Cardiac atrium fibroblast (primary cell): Measurements from ENCODE around the gene HPGD. TPM values are rescaled to one million over a fixed set of nuclear protein-coding genes. Genes with fewer than 3 reads are reported as not detected.

ENCODE experiments used
- total RNA-seq: library from RNA; depleted of rRNA; stranded (reverse); fragments of >200 nt; gene quantifications from 2 replicates; pipeline ENCODE4 v1.2.3, GENCODE V29; 2015

Gene HPGD
- not detected in 2 replicates for total RNA-seq

DNA sequence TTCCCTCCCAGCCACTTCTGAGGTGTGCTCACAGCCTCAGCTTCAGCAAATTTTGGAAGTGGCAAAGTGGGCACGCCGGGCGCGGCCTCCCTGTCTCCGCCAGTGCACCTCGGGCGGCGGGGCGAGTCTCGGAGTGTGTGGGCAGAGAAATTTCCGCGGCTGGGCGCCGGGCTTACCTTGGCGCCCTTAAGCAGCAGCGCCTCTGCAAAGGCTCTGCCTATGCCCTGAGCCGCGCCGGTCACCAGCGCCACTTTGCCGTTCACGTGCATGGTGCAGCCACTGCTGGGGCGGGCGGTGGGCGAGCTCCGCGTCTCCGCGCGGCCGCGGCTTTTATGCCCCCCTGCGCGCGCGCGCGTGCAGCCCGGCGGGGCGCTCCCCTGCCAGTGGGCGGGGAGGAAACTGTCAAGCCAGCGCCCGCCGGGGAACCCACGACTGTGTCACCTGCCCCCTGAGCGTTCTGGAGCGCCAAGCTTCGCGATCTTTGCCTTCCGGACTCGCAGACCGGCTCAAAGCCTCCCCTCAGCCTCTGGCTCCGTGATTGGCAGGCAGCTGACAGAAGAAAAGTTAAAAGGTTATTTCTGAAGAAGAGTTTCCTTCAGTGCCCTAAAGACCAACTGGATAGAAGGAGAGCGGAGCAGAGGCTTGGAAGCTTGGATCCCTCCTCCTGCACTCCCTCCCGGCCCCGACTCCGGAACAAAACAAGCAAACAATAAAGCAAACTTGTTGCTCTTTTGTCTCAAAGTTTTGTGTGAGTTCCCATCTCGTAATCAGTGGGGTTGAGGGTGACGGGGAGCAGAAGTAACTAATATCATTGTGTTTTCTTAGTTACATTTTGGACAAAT, at the start of gene HPGD:
Gene HPGD (minus strand): TSS at position 306 of the 842 bp plus-strand sequence. CDS start 37 bp downstream, at position 269.

Other genes starting within 250 kb of the HPGD start
- gene FBXO8, start 238.8 kb downstream of the HPGD start, total RNA-seq, result 24.5 and 27.6 TPM in 2 replicates
- gene CEP44, start 238.6 kb downstream of the HPGD start, total RNA-seq, result 6.1 and 9.6 TPM in 2 replicates